GM10847 (cell line): ENCODE measurements around the gene CDC123.

Source experiments
- POLR2A ChIP-seq: IDR thresholded peaks from 2 replicates; pipeline ENCODE4 v1.6.1; 2011; ENCODE audit not compliant: insufficient read length; ENCODE audit errors: extremely low read depth

CDC123 gene

DNA sequence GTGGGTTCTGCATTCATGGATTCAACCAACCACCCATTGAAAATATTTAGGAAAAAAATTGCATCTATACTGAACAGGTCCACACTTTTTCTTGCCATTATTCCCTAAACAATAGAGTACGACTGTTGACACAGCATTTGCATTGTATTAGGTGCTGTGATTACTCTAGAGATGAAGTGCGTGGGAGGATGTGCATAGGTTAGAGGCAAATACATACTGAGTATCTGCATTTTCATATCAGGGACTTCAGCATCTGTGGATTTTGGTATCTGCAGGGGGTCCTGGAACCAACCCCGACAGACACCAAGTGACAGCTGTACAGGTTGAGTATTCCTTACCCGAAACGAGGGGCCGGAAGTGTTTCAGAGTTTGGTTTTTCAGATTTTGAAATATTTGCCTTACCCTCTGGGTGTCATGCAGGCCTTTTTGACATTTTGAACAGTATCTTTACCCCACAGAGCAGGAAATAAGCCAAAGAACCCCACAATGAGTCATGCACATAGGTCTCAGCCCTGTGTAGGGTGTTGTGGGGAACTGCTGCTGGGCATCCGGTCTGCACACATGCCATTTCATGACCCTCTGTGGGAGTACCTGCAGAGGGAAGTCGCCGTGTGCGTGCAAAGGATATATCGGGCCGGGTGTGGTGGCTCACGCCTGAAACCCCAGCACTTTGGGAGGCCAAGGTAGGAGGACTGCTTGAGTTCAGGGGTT lies 14.8 kb upstream of the CDC123 start:
- no peak for TF ChIP-seq POLR2A

DNA sequence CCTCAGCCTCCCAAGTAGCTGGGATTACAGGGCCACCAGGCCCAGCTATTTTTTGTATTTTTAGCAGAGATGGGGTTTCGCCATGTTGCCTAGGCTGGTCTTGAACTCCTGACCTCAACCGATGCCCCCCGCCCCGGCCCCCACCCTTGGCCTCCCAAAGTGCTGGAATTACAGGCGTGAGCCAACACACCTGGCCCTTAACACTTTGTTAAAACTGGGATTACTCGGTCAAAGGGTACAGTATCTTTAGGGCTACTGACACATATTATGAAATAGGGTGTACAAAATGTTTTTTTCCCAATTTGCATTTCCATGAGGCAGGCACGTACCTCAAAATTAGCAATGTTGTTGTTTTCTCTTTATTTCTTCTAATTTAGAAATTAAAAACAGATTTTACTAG lies 11.8 kb upstream of the CDC123 start:
- no peak for TF ChIP-seq POLR2A

DNA sequence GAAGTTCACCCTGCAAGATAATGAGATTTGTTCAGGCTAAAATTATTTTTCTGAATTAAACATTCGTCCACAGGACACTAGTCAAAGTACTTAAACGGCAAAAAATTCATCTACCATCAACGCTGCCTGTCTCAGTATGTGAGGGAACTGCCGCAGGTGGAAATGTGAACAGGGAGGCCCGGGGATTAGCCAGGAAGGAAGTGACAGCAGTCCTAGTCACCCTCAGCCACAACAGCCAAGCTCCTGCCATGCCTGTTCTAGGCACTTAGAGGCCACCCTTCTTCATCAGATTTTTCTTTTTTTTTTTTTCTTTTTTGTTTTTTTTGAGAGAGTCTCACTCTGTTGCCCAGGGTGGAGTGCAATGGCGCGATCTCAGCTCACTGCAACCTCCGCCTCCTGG lies 9.7 kb upstream of the CDC123 start:
- TF ChIP-seq POLR2A: no peak

DNA sequence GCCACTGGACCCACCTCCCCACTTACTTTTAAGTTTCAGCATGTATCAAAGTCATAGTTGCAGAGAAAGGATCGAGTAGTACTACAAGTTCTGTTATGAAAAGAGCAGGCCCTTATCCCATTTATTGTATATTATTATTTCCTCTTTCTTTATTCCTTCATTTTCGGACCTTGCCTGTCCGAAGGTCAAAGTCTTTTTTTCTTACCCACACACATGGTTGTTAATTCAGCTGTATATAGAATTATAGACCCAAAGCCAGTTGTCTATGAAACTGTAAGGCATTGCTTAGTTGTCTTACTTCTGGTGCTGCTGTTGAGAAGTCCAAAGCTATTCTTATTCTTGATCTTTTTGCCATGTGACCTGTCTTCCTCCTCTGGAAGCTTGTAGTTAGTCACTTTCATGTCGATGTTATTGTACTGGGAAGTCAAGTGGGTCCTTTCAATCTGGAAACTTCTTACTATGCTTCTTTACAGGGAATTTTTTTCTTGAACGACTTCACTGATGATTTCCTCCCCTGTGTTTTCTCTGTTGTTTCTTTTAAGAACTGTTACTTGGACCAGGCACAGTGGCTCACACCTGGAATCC lies 8.6 kb upstream of the CDC123 start:
- no peak for TF ChIP-seq POLR2A

DNA sequence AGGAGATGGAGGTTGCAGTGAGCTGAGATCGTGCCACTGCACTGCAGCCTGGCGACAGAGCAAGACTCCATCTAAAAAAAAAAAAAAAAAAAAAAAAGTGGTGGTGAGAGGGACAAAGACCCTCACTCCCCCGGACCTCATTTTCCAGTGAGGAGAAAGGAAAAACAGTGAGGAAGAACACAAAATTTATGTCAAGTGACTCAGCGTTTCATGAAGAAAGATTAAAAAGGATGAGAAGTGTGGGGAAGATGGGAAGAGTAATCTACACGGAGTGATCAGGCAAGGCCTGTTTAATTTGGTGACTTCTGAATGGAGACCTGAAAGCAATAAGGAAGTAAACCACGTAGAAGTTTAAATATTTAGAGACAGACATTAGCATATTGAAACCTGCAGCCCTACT lies 7.3 kb upstream of the CDC123 start:
- no peak for TF ChIP-seq POLR2A

DNA sequence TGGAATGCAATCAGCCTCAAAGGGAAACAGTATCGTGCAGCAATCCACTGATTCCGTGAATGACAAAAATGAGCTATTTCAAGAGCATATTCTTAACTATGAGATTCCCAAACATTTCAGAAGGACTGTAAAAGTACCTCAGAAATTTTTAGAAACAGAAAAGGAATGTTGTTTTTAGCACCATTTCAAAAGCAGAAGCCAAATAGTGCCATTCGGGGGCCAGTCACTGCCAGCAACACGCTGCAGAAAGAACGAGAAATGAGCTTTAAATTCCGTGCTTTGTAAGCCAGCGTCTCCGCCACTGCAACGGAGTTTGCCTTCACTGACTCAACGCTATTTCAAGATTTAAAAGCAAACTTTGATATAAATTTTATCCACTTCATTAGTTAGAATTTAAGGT lies 6.6 kb upstream of the CDC123 start:
- no peak for TF ChIP-seq POLR2A

DNA sequence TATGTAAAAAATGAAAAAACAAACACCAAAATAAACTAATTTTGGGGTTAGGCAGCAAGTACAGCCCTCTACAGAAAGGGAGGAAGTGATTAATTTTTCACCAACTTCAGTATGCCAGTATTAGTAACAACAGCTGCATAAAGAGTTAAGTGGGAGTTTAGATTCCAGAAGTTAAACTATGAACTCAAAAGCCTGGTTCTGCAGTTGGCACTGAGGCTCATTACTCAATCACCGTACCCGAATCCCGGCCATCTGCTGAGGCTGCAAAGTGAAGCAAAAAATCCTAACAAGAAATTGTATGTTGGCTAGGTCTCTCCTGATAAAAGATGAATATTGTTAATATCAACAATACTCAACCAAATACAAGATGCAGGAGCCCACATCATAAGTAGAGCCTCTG lies 4.3 kb upstream of the CDC123 start:
- TF ChIP-seq POLR2A: no peak

DNA sequence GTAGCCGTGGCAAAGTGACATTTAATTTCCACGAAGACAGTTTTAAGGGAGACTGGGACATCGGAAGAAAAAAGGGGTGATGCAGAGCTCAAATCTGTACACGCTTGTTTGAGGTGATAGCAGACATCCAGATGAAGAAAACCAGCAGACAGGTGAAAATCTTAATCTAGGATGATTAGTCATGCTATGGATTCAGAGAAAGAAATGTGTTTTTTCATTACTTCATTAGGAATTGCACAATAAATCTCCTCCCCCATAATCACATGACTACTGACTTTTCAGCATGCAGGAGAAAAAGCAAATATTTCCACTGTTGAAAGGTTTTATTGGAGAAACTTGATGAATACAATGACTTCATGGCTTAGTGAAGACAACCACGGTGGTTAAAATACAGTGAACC lies 2.8 kb upstream of the CDC123 start:
- TF ChIP-seq POLR2A: no peak

DNA sequence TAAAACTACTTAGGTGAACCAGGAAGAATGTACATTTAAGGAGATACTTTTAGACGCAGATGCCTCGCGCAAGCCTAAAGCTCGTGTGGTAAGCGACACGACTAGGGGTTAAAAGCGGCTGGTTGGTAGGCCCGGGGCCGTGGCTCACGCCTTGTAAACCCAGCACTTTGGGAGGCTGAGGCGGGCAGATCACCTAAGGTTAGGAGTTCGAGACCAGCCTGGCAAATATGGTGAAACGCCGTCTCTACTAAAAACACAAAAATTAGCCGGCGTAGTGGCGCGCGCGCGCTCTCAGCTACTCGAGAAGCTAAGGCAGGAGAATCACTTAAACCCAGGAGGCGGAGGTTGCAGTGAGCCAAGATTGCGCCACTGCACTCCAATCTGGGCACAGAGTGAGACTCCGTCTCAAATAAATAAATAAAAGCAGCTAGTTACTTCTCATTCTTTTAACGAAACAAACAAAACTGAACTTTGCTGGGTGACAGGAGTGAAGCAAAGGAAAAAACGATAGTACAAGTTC lies 1.2 kb upstream of the CDC123 start:
- TF ChIP-seq POLR2A: no peak

DNA sequence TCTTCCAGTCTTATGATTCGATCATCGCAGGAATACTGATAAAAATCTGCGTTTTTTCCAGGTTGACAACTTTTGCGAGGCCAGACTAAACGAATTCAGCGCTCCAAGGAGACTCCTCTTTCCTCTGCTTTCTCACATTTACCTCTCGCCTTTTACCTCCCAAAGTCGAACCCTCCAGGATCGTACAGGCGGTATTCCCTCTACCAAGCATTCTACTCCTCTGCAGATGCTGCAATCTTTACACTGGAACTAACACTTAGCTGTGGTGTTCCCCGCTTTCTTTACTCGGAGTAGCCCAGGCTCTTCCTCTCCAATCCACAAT lies 746 bp upstream of the CDC123 start:
- TF ChIP-seq POLR2A: no peak

DNA sequence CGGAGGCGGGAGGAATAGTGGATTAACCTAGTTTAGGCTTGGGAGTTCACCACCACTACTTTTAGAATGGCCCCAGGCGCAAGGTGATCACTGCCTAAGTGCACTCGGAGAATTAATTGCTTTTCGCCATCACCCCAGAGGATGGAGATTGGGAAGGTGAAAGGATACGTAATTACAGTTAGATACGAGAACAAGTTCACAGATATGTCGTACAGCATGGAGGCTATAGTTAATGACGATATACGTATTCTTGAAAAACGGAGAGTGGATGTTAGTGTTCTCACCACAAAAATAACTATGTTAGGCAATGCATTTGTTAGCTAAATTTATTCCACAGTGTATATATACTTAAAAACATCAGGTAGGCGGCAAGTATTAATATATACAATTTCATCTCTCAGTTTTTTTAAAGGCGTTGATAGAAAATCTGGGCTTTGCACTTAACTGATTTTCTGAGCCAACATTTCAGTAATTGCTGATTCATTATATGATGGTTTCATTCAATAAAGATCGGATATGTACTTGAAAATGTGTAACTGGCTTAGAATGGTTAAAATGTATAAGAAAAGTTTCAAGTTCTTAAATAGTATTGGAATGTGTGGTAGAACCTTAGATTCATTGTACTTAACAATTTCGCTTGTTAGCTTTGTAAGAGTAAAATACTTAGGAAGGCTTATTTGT lies 683 bp downstream of the CDC123 start:
- no peak for TF ChIP-seq POLR2A

DNA sequence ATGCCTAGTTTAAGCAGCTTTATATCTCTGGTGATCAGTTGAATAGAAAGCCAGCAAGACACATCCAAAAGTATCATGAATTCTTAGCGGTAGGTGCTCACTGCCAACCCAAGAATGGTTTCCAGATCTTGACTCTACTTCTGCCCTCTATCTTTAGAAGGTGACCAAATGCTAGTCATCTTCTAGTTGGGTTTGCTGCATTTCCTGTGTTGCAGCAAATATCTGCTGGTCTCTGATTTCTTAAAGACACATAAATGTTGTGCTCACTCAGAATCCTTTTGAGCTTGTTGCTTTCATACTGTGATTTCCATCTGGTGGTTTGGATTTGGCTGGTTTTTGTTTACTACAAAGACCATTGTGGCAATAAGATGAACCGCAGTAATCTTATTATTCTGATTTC lies 2.2 kb downstream of the CDC123 start:
- TF ChIP-seq POLR2A: no peak

DNA sequence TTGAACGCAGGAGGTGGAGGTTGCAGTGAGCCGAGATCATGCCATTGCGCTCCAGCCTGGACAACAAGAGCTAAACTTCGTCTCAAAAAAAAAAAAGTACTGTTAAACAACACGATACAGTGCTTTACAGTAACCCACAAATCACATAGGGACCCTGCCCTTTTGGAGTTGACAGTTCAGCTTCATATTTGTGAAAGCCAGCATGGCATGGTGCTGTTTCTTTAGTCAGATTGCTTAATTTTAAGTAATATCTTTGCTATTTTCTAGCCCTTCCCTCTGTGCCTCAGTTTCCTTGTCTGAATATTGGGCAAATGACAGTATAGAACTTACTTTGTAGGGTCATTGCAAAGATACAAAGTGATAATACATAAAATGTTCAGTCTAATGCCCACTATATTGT lies 4.9 kb downstream of the CDC123 start:
- no peak for TF ChIP-seq POLR2A

DNA sequence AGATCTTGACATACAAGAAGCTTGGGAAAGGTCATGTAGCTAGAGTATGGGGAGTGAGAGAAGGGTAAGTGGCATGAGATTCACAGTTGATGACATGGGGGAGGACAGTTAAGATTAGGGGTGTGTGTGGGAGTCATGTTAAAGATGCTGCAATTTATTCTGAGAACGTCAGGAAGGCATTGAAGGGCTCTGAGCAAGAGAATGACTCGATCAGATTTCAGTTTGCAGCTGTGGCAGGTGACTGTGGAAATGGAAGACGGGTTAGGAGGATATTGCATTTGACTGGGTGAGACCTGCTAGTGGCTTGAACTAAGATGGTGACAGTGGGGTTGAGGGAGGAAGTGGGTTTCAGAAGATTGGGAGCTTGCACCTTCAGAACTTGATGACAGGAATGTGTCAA lies 5.6 kb downstream of the CDC123 start:
- no peak for TF ChIP-seq POLR2A

DNA sequence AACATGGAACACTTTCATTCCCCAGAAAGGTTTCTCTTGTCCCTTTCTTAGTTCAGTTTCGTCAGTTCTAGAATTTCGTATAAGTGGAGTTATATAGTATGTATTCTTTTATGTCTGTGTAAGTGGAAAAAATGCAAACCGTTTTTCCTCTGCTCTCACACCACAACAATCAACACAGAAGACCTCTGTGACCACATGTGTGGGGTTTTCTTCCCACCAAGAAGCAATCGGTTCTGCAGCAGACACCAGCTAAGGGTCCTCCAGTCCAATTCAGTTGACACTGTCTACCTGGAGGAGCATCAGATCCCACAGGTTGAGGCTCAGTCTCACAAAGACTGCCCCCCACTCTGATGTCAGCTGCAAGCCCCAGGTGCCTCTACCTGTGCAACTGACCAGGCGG lies 6.2 kb downstream of the CDC123 start:
- TF ChIP-seq POLR2A: no peak

DNA sequence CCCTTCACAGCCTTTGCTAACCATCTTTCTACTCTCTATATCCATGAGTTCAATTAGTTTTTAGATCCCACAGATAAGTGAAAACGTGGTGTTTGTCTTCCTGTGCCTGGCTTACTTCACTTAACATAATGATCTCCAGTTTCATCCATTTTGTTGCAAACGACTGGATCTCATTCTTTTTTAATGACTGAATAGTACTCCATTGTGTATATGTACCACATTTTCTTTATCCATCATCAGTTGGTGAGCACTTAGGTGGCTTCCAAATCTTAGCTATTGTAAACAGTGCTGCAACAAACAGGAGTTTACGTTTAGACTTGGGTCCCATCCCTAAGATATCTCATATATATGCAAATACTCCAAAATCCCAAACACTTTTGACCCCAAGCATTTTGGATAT lies 9.1 kb downstream of the CDC123 start:
- TF ChIP-seq POLR2A: no peak
